Measurements from ENCODE around the gene RGPD8. TPM values are rescaled to one million over a fixed set of nuclear protein-coding genes. Genes with fewer than 3 reads are reported as not detected.

Gene RGPD8
- total RNA-seq, 1 donor from 2014 or later = 8.6 TPM

Other genes with a start within 250 kb of the RGPD8 start
- 7.4 and 9.9 TPM in 2 replicates for gene ZC3H8, start 178.6 kb downstream of the RGPD8 start, total RNA-seq
- gene ZC3H6, start 158.0 kb downstream of the RGPD8 start, total RNA-seq = 7.3 and 8.2 TPM in 2 replicates
- gene TTL, start 48.5 kb upstream of the RGPD8 start, total RNA-seq = 65.7 and 67.2 TPM in 2 replicates
- 17.1 and 21.0 TPM in 2 replicates for gene POLR1B, start 108.8 kb upstream of the RGPD8 start, total RNA-seq
- 24.7 and 31.4 TPM in 2 replicates for gene CHCHD5, start 151.0 kb upstream of the RGPD8 start, total RNA-seq
- 77.6 and 80.4 TPM in 2 replicates for gene SLC20A1, start 212.3 kb upstream of the RGPD8 start, total RNA-seq